T47D (cell line): ENCODE measurements around the gene TMEM72.

ENCODE experiments used
- DNase-seq, 2 experiments: peaks; one replicate each; pipeline versions ENCODE4 v3.0.0 to v3.0.0-alpha.2; 2011 to 2012; ENCODE audit warnings: low read depth in 1 of 2, low spot score in 1 of 2
- JUND ChIP-seq: IDR thresholded peaks from 2 replicates; pipeline ENCODE4 v1.6.1; 2012; ENCODE audit warnings: low read depth
- in situ Hi-C: cut with HindIII; loops from 2 replicates; pipeline ENCODE4 v1.10.0; 2016; ENCODE audit warnings: low sequenced_read_pairs, low pct_unique_long_range_greater_than_20kb

Gene TMEM72

DNA sequence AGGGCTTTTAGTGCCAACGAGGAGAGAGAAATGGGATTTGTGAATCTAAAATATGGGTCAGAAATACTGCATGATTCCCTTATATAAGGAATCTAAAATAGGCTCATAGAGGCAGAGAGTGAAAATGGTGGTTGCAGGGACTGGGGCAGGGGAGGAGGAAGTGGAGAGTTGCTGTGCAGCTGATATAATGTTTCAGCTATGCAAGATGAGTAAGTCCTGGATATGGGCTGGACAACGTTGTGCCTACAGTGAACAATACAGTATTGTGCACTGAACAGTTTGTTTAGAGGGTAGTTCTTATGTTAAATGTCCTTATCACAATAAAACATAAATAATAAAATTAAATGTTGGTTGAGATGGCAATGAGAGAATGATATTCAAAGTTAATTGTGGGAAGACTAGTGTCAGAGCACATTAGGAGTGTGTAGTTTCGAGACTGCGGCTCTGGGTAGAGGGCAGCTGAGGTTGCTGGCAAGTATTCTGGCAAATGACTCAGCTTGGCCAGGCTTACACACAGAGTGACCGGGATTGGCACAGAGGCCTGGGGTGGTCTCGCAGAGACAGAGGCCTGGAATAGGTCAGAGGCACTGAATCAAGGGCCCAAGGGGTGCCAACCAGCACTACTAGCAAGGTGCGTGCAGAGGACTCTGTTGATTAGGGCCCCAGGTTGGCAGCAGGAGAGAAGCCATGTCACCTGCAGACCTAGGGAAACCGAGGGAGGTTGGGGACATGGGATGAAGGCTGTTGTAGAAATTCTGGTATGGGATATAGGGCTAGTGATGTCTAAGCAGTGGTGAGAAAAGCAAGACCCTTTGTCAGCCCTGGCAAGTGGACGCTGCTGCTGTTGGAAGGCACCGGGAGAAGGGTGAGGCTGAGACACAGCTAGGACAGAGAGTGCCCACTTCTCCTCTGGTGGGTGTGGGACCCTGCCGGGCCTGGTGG lies 70.3 kb downstream of the TMEM72 start:
- peak in 1 of 2 experiments; percentile 37 for DNase-seq

DNA sequence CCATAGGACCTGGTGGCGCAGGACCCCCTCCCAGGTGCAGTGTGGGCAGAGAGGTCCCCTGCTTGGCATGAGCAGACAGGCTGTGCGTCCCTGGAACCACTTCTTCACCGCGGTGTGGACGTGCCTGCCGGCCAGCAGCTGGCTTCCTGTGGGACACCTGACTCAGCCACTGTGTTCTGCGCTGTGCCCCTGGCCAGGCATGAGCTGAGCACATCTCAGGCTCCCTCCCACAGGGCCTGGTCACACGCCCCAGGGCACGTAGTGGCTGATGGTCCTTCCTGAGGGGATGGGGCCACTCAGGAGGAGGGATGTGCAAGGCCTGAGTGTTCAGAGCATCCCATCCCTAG lies 71.0 kb downstream of the TMEM72 start:
- in situ Hi-C loops: no loop called here
- TF ChIP-seq JUND: no peak
- no peak for DNase-seq

More for the DNA sequence above, 70.3 kb downstream of the TMEM72 start:
- TF ChIP-seq JUND: no peak
- in situ Hi-C loops: no loop called here

DNA sequence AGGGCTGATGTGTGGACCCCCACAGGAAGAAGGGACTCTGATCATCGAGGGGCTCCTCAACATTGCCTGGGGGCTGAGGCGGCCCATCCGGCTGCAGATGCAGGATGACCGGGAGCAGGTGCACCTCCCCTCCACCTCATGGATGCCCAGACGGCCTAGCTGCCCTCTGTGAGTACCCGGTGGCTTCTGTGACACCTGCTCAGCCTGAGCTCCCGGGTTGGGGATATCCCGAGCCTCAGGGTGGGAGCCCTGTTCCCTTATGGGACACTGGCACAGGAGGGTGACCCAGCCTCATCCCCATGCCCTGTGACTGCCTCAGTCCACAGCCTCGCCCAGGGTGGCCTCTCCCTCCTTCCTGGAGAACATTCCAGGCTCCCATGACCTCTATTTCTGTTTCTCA lies 71.4 kb downstream of the TMEM72 start:
- no peak for DNase-seq
- TF ChIP-seq JUND: no peak
- in situ Hi-C loops: no loop called here

DNA sequence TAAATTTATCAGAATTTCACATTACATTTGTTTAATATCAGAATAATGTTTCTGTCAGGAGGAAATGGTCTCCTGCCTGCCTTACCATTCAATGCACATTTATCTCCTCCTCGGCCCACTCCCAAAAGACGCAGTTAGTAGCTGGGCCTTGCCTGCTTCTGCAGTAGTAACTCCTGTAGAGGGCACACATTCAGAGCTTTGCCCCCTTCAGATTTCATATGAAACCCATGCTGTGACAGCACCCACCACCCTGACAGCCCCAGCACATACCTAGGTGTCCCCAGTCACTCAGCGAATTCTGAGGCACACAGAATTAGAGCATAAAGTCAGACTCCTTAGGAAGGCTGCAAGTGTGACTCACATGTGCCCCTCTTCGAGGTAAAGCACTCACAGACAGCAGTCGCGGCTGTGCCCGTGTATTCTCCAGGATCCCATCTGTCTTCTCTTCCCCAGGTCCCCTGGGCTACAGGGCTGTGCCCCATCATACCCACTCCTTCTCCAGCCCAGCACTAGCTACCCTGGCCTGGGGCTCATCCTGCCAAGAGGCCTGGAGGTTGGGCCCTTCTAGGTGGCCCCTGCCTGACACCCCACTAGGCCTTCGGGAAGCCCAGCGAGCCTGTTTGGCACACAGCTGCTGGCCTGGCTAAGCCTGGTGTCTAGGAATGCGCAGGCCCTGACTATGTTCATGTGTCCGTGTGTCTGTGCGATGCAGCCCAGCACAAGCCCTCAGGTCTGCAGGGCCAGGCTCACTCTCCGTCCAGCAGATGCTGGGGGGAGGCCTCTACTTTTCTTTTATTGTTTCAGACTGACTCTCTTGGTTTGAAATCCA lies 72.1 kb downstream of the TMEM72 start:
- no peak for TF ChIP-seq JUND
- no peak for DNase-seq
- in situ Hi-C loops: no loop called here

DNA sequence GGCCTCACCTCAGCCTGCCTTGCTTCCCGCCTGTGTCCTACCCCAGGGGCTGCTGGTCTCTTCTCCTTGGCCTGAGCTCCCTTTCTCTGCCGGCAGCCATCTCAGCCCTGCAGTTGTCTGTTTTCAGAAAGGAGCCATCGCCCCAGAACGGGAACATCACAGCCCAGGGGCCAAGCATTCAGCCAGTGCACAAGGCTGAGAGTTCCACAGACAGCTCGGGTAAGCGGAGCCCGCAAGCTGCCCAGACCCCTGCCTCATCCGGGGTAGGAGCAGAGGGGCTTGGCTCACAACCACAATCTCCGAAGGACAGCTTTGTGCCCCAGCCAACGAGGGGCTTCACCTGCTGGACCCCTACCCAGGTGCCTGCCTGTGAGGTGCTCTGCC lies 72.8 kb downstream of the TMEM72 start:
- DNase-seq: no peak
- in situ Hi-C loops: no loop called here
- no peak for TF ChIP-seq JUND

DNA sequence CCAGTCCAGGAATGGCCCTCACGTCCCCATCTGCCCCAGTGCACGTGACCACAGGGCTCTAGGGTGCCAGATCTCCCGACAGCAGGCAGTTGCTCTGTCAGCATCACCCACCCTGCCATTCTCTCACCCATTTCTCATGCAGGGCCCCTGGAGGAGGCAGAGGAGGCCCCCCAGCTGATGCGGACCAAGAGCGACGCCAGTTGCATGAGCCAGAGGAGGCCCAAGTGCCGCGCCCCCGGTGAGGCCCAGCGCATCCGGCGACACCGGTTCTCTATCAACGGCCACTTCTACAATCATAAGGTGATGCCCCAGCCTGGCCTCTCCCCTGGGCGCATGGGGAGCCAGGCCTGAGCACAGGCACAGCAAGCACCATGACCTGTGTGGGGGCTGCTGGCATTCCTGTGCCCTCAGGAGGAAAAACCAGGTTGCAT lies 73.5 kb downstream of the TMEM72 start:
- TF ChIP-seq JUND: no peak
- in situ Hi-C loops: no loop called here
- DNase-seq: no peak

DNA sequence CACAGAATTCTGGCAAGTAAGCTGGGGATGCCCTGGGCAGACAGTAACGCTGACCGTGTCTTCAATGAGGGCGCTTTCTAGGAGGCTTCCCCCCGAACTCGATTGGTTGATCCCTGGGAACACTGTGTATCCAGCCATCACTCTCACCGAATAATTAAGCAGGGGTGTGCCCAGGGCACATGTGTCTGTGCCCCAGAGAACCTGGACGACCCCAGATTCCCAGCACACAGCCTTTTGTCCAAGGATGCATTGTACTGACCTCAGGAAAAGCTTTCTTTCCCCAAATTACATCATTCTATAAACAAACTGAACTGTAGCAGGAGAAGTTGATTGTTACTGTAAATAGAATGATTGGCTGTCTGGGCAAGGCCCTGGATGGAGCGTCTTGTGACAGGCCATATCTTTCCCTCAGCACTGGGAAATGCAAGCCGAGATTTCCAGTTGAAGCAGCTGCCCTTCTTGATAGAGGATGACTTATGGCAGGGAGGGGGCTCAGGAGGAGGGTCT lies 74.1 kb downstream of the TMEM72 start:
- no peak for DNase-seq
- in situ Hi-C loops: no loop called here

DNA sequence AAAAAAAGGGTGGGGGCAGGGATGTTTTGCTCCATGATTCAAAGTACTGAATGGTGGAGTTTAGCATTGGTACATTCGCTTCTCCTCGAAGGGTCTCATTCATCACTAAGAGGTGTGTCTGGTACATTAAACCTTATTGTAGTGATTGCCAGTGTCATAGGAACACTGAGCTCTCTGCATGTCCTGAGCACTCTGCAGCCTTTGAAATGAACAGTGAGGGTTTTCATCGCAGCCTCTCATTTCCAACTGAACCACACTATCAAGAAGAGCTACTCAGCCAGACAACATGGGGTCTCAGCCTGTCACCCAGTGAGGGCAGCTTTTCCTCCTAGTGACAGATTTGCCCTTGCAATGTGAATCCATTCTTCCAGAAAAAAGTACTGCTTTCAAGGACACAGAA lies 75.0 kb downstream of the TMEM72 start:
- in situ Hi-C loops: no loop called here
- DNase-seq: no peak
- TF ChIP-seq JUND: no peak

More for the DNA sequence above, 74.1 kb downstream of the TMEM72 start:
- no peak for TF ChIP-seq JUND
